ENCODE data around the gene SNAPC2. TPM values are rescaled to one million over a fixed set of nuclear protein-coding genes. Genes with fewer than 3 reads are reported as not detected.
A peak's percentile ranks its signal among the peaks of the same experiment; 100 is the strongest.

The SNAPC2 gene
- total and polyA plus RNA-seq, 4 donors = 5.7 to 27.1 (median 16.1) TPM

- 93% methylated on average over 5 of the region's 12 CpGs for WGBS (ENCODE audit: insufficient coverage)
- peaks cover 84% of the 10 kb centered on the region for H3K36me3 ChIP-seq (ENCODE audit: control insufficient read depth, insufficient read depth, low read length)
- no peak overlapping the region for H3K27ac ChIP-seq (ENCODE audit: low read depth, low read length)
Measured at GRCh38 chr19:7965921-7966665, 46.0 kb downstream of the SNAPC2 start.

GRCh38 chr19:7968008-7968795 is 48.1 kb downstream of the SNAPC2 start:
- peaks cover 94% of the 10 kb centered on the region for H3K36me3 ChIP-seq (ENCODE audit: control insufficient read depth, insufficient read depth, low read length)
- H3K4me3 ChIP-seq (ENCODE audit: low read depth, low read length) = no peak overlapping the region
- 98% methylated on average over 11 of the region's 15 CpGs for WGBS (ENCODE audit: insufficient coverage)
- no peak overlapping the region for H3K27ac ChIP-seq (ENCODE audit: low read depth, low read length)
- DNase-seq (ENCODE audit: low read depth in 4 of 6, low spot score in 6 of 6) = no peak
- H3K4me1 ChIP-seq (ENCODE audit: control insufficient read depth, insufficient read depth, low read length) = no peaks in the 10 kb centered on the region
- H3K27me3 ChIP-seq (ENCODE audit: control insufficient read depth, insufficient read depth, low read length) = no peaks in the 10 kb centered on the region
- no peaks in the 10 kb centered on the region for H3K9me3 ChIP-seq (ENCODE audit: control insufficient read depth, insufficient read depth, low read length)

More at GRCh38 chr19:7965921-7966665, 46.0 kb downstream of the SNAPC2 start:
- Histone ChIP-seq H3K27me3 (ENCODE audit: control insufficient read depth, insufficient read depth, low read length) (no peaks in the 10 kb centered on the region), H3K4me1 (ENCODE audit: control insufficient read depth, insufficient read depth, low read length) (no peaks in the 10 kb centered on the region), H3K9me3 (ENCODE audit: control insufficient read depth, insufficient read depth, low read length) (no peaks in the 10 kb centered on the region), H3K4me3 (ENCODE audit: low read depth, low read length) (no peak overlapping the region)
- no peak for DNase-seq (ENCODE audit: low read depth in 4 of 6, low spot score in 6 of 6)

DNA sequence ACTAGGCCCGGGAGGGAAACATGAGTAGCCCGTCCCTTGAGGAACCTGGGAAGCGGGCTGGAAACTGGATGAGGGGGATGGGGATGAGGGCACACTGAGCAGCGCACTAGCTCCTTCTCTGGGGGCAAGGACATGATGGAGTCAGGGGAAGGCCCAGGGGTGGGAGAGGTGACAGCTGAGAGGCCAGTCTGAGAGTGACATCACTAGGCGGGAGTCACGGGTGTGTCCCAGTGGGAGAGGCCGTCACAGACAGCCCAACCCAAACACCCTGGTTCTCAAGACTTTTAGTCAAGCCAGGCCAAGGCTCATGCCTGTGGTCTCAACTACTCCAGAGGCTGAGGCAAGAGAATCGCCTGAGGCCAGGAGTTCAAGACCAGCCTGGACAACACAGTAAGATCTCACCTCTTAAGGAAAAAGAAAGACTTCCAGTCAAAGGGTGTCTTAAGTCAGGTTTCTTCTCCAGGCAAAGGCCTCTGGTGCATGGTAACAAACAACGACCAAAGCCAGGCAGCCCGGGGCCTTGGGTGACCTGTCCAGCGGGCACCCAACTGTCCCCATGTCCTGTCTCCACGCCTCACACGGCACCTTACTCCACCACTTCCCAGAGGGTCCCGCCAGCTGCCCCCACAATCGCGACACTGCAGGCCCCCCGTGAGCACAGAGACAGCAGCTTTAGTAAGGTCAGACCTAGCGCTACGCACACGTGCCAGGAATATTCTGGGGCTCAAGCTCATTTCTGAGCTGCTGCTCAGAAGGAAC is 48.8 kb downstream of the SNAPC2 start:
- H3K36me3 ChIP-seq (ENCODE audit: control insufficient read depth, insufficient read depth, low read length) = peaks cover 94% of the 10 kb centered on the region
- H3K4me3 ChIP-seq (ENCODE audit: low read depth, low read length) = no peak overlapping the region
- no peaks in the 10 kb centered on the region for H3K9me3 ChIP-seq (ENCODE audit: control insufficient read depth, insufficient read depth, low read length)
- WGBS (ENCODE audit: insufficient coverage) = 93% methylated on average over 17 of the region's 20 CpGs
- peaks cover 1% of the 10 kb centered on the region for H3K4me1 ChIP-seq (ENCODE audit: control insufficient read depth, insufficient read depth, low read length)
- no peak overlapping the region for H3K27ac ChIP-seq (ENCODE audit: low read depth, low read length)
- H3K27me3 ChIP-seq (ENCODE audit: control insufficient read depth, insufficient read depth, low read length) = no peaks in the 10 kb centered on the region
- DNase-seq (ENCODE audit: low read depth in 4 of 6, low spot score in 6 of 6) = no peak

- Histone ChIP-seq H3K27ac (ENCODE audit: low read depth, low read length) (no peak overlapping the region), H3K4me1 (ENCODE audit: control insufficient read depth, insufficient read depth, low read length) (peaks cover 7% of the 10 kb centered on the region), H3K27me3 (ENCODE audit: control insufficient read depth, insufficient read depth, low read length) (no peaks in the 10 kb centered on the region), H3K9me3 (ENCODE audit: control insufficient read depth, insufficient read depth, low read length) (no peaks in the 10 kb centered on the region), H3K36me3 (ENCODE audit: control insufficient read depth, insufficient read depth, low read length) (peaks cover 94% of the 10 kb centered on the region), H3K4me3 (ENCODE audit: low read depth, low read length) (no peak overlapping the region)
- 55% methylated on average over 11 of the region's 11 CpGs for WGBS (ENCODE audit: insufficient coverage)
- peak in 1 of 6 donors; percentile 78 for DNase-seq (ENCODE audit: low read depth in 4 of 6, low spot score in 6 of 6)
Measured at GRCh38 chr19:7969555-7969939, 49.4 kb downstream of the SNAPC2 start.

- 49% methylated on average over 9 of the region's 12 CpGs for WGBS (ENCODE audit: insufficient coverage)
- DNase-seq (ENCODE audit: low read depth in 4 of 6, low spot score in 6 of 6) = peak in 5 of 6 donors; percentile 3 to 77 (median 15)
- Histone ChIP-seq H3K4me3 (ENCODE audit: low read depth, low read length) (no peak overlapping the region), H3K9me3 (ENCODE audit: control insufficient read depth, insufficient read depth, low read length) (no peaks in the 10 kb centered on the region), H3K36me3 (ENCODE audit: control insufficient read depth, insufficient read depth, low read length) (peaks cover 93% of the 10 kb centered on the region), H3K4me1 (ENCODE audit: control insufficient read depth, insufficient read depth, low read length) (peaks cover 15% of the 10 kb centered on the region), H3K27ac (ENCODE audit: low read depth, low read length) (no peak overlapping the region), H3K27me3 (ENCODE audit: control insufficient read depth, insufficient read depth, low read length) (no peaks in the 10 kb centered on the region)
Measured at GRCh38 chr19:7970716-7971448, 50.7 kb downstream of the SNAPC2 start.

DNA sequence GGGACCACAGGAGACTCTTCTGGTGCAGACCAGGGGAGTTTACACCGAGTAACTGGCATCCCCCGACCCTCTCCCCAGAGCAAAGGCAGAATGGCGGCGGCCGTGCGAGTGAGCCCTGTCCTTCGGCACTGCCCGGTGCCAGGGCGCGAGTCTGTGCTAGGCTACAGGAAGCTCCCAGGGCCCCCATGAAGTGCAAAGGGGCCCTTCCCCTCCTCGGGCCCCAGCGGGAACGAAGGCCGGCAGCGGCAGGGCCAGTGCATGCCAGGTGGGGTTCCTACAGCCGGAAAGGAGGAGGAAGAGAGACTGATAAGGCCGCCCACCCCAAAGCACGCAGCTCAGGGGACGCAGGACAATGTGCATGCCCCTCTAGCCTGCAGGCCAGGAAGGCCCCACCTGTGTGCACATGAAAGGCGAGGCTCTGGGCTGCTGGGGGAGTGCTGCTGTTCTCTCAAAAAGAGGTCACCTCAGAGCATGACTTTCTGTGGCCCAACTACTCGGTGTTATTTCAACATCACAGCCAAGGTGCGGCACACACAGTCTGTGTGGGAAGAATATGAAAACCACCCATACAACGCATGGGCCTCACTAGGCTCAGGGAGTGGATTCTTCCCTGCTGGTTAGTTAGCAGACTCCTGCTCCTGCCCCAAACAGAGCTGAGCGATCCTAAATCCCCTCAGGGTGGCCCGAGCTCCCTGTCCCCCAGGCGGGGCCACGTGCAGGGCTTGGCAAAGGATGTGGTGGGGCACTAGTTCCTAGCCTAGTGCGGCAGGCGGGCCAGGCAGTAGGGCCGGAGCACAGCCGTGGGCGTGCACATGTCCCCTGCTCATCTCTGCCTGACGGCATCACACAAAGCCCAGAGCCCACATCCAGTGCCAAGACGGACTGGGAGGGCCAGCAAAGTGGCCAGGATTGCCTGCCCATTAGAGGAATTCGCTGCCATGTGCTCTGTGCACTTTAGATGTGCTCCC is 51.7 kb downstream of the SNAPC2 start:
- WGBS (ENCODE audit: insufficient coverage) = 88% methylated on average over 31 of the region's 35 CpGs
- Histone ChIP-seq H3K4me1 (ENCODE audit: control insufficient read depth, insufficient read depth, low read length) (peaks cover 15% of the 10 kb centered on the region), H3K36me3 (ENCODE audit: control insufficient read depth, insufficient read depth, low read length) (peaks cover 90% of the 10 kb centered on the region), H3K27me3 (ENCODE audit: control insufficient read depth, insufficient read depth, low read length) (no peaks in the 10 kb centered on the region), H3K4me3 (ENCODE audit: low read depth, low read length) (no peak overlapping the region), H3K27ac (ENCODE audit: low read depth, low read length) (no peak overlapping the region), H3K9me3 (ENCODE audit: control insufficient read depth, insufficient read depth, low read length) (no peaks in the 10 kb centered on the region)
- no peak for DNase-seq (ENCODE audit: low read depth in 4 of 6, low spot score in 6 of 6)

Other genes starting within 250 kb of the SNAPC2 start
- 1 to 10 TPM in 1 of 2 donors, not detected in 1; 1.7 TPM for gene MCEMP1, start 243.2 kb upstream of the SNAPC2 start, total RNA-seq
- under 1 TPM in 1 of 2 donors, not detected in 1; 0.41 TPM for gene MCEMP1, start 243.2 kb upstream of the SNAPC2 start, polyA plus RNA-seq (ENCODE audit: insufficient read length in 2 of 2)
- 100 to 1,000 TPM in 1 of 2 donors, 10 to 100 TPM in 1; 24.5 to 165 TPM for gene TRAPPC5, start 239.5 kb upstream of the SNAPC2 start, total RNA-seq
- gene TRAPPC5, start 239.5 kb upstream of the SNAPC2 start, polyA plus RNA-seq (ENCODE audit: insufficient read length in 2 of 2) = 10 to 100 TPM; 95.8 to 98.4 TPM
- gene FCER2, start 218.2 kb upstream of the SNAPC2 start, total RNA-seq = under 1 TPM; 0.50 to 0.59 TPM
- gene FCER2, start 218.2 kb upstream of the SNAPC2 start, polyA plus RNA-seq (ENCODE audit: insufficient read length in 2 of 2) = under 1 TPM in 1 of 2 donors, not detected in 1; 0.27 TPM
- under 1 TPM; 0.17 to 0.50 TPM for gene CLEC4G, start 188.2 kb upstream of the SNAPC2 start, total RNA-seq
- 1 to 10 TPM; 1.5 to 2.1 TPM for gene CLEC4G, start 188.2 kb upstream of the SNAPC2 start, polyA plus RNA-seq (ENCODE audit: insufficient read length in 2 of 2)
- 1 to 10 TPM; 1.9 to 2.5 TPM for gene CD209, start 172.8 kb upstream of the SNAPC2 start, total RNA-seq
- under 1 TPM; 0.24 to 0.95 TPM for gene CD209, start 172.8 kb upstream of the SNAPC2 start, polyA plus RNA-seq (ENCODE audit: insufficient read length in 2 of 2)
- gene CLEC4M, start 157.1 kb upstream of the SNAPC2 start, total RNA-seq = 1 to 10 TPM in 1 of 2 donors, under 1 TPM in 1; 0.33 to 1.8 TPM
- gene CLEC4M, start 157.1 kb upstream of the SNAPC2 start, polyA plus RNA-seq (ENCODE audit: insufficient read length in 2 of 2) = 1 to 10 TPM in 1 of 2 donors, under 1 TPM in 1; 0.67 to 1.2 TPM
- gene EVI5L, start 90.1 kb upstream of the SNAPC2 start, total RNA-seq = 10 to 100 TPM; 28.4 to 36.1 TPM
- 100 to 1,000 TPM in 1 of 2 donors, 10 to 100 TPM in 1; 99.5 to 110 TPM for gene EVI5L, start 90.1 kb upstream of the SNAPC2 start, polyA plus RNA-seq (ENCODE audit: insufficient read length in 2 of 2)
- 1 to 10 TPM; 1.9 to 2.4 TPM for gene PRR36, start 45.9 kb upstream of the SNAPC2 start, total RNA-seq
- gene PRR36, start 45.9 kb upstream of the SNAPC2 start, polyA plus RNA-seq (ENCODE audit: insufficient read length in 2 of 2) = 10 to 100 TPM; 59.4 to 59.7 TPM
- gene LRRC8E, start 31.8 kb upstream of the SNAPC2 start, total RNA-seq = under 1 TPM; 0.40 to 0.66 TPM
- gene LRRC8E, start 31.8 kb upstream of the SNAPC2 start, polyA plus RNA-seq (ENCODE audit: insufficient read length in 2 of 2) = under 1 TPM in 1 of 2 donors, not detected in 1; 0.77 TPM
- gene MAP2K7, start 16.5 kb upstream of the SNAPC2 start, total RNA-seq = 10 to 100 TPM in 1 of 2 donors, 1 to 10 TPM in 1; 8.1 to 12.7 TPM
- 10 to 100 TPM; 30.6 to 36.8 TPM for gene MAP2K7, start 16.5 kb upstream of the SNAPC2 start, polyA plus RNA-seq (ENCODE audit: insufficient read length in 2 of 2)
- gene TGFBR3L, start 5.5 kb upstream of the SNAPC2 start, total RNA-seq = 1 to 10 TPM in 1 of 2 donors, under 1 TPM in 1; 0.59 to 1.5 TPM
- gene TGFBR3L, start 5.5 kb upstream of the SNAPC2 start, polyA plus RNA-seq (ENCODE audit: insufficient read length in 2 of 2) = 1 to 10 TPM; 4.3 to 6.1 TPM
- 10 to 100 TPM in 1 of 2 donors, 1 to 10 TPM in 1; 4.3 to 14.7 TPM for gene CTXN1, start 5.8 kb downstream of the SNAPC2 start, total RNA-seq
- gene CTXN1, start 5.8 kb downstream of the SNAPC2 start, polyA plus RNA-seq (ENCODE audit: insufficient read length in 2 of 2) = 100 to 1,000 TPM; 161 to 182 TPM
- 10 to 100 TPM; 25.5 to 47.0 TPM for gene TIMM44, start 23.3 kb downstream of the SNAPC2 start, total RNA-seq
- 10 to 100 TPM; 65.4 to 74.8 TPM for gene TIMM44, start 23.3 kb downstream of the SNAPC2 start, polyA plus RNA-seq (ENCODE audit: insufficient read length in 2 of 2)
- 10 to 100 TPM; 27.2 to 51.0 TPM for gene ELAVL1, start 85.3 kb downstream of the SNAPC2 start, total RNA-seq
- 10 to 100 TPM; 58.6 to 62.9 TPM for gene ELAVL1, start 85.3 kb downstream of the SNAPC2 start, polyA plus RNA-seq (ENCODE audit: insufficient read length in 2 of 2)
- not detected for gene CCL25, start 132.4 kb downstream of the SNAPC2 start, total RNA-seq
- gene CCL25, start 132.4 kb downstream of the SNAPC2 start, polyA plus RNA-seq (ENCODE audit: insufficient read length in 2 of 2) = under 1 TPM; 0.50 to 0.73 TPM
- gene FBN3, start 229.3 kb downstream of the SNAPC2 start, total RNA-seq = 1 to 10 TPM; 7.5 to 9.0 TPM
- 10 to 100 TPM; 20.0 to 31.7 TPM for gene FBN3, start 229.3 kb downstream of the SNAPC2 start, polyA plus RNA-seq (ENCODE audit: insufficient read length in 2 of 2)